Central memory CD8-positive, alpha-beta T cell (primary cell): ENCODE measurements around the gene DGKD.

Experiments
- ATAC-seq: fragments of 150-1000 bp; cut with Tn5 transposase; replicated peaks from 2 replicates; pipeline ENCODE4 v1.10.0; 2022; ENCODE audit warnings: mild to moderate bottlenecking, moderate FRiP score, moderate number of reproducible peaks; ENCODE audit not compliant: poor library complexity, severe bottlenecking; ENCODE audit errors: extremely low read depth
- DNase-seq, 2 donors: peaks; one replicate each; pipeline ENCODE4 v3.0.0; 2021; ENCODE audit warnings: low spot score in 2 of 2
- H3K27ac Mint-ChIP-seq: one replicate; pipeline ENCODE4 v1.8.0; 2022; ENCODE audit warnings: low read depth, mild to moderate bottlenecking, moderate library complexity, mixed read lengths
- H3K27me3 Mint-ChIP-seq: one replicate; pipeline ENCODE4 v1.8.0; 2022; ENCODE audit warnings: mixed read lengths
- H3K36me3 Mint-ChIP-seq: one replicate; pipeline ENCODE4 v1.8.0; 2022; ENCODE audit warnings: mild to moderate bottlenecking, moderate library complexity, mixed read lengths; ENCODE audit not compliant: insufficient read depth
- H3K4me1 Mint-ChIP-seq: one replicate; pipeline ENCODE4 v1.8.0; 2022; ENCODE audit warnings: mixed read lengths
- H3K4me3 Mint-ChIP-seq: one replicate; pipeline ENCODE4 v1.8.0; 2022; ENCODE audit warnings: mild to moderate bottlenecking, moderate library complexity, mixed read lengths
- H3K9me3 Mint-ChIP-seq: one replicate; pipeline ENCODE4 v1.8.0; 2022; ENCODE audit warnings: mixed read lengths

Gene DGKD

GRCh38 chr2:233435436-233436190 is 81.3 kb downstream of the DGKD start:
- Mint-ChIP-seq H3K4me3 (no peak overlapping the region), H3K36me3 (peaks cover 20% of the 10 kb centered on the region), H3K9me3 (no peaks in the 10 kb centered on the region), H3K4me1 (no peaks in the 10 kb centered on the region), H3K27ac (no peak overlapping the region), H3K27me3 (no peaks in the 10 kb centered on the region)
- no peak for ATAC-seq
- no peak for DNase-seq

- no peak for ATAC-seq
- Mint-ChIP-seq H3K27me3 (no peaks in the 10 kb centered on the region), H3K4me3 (no peak overlapping the region), H3K36me3 (peaks cover 23% of the 10 kb centered on the region), H3K27ac (no peak overlapping the region), H3K4me1 (peaks cover 5% of the 10 kb centered on the region), H3K9me3 (no peaks in the 10 kb centered on the region)
- DNase-seq: no peak
Measured at GRCh38 chr2:233436191-233436581, 81.9 kb downstream of the DGKD start.

GRCh38 chr2:233436691-233437438 is 82.6 kb downstream of the DGKD start:
- ATAC-seq (no peak), DNase-seq (no peak)
- H3K4me1 Mint-ChIP-seq: peaks cover 6% of the 10 kb centered on the region
- no peak overlapping the region for H3K4me3 Mint-ChIP-seq
- H3K27ac Mint-ChIP-seq: no peak overlapping the region
- H3K9me3 Mint-ChIP-seq: no peaks in the 10 kb centered on the region
- H3K27me3 Mint-ChIP-seq: no peaks in the 10 kb centered on the region
- peaks cover 25% of the 10 kb centered on the region for H3K36me3 Mint-ChIP-seq

- DNase-seq (no peak), ATAC-seq (no peak)
- Mint-ChIP-seq H3K27ac (no peak overlapping the region), H3K4me1 (peaks cover 6% of the 10 kb centered on the region), H3K27me3 (no peaks in the 10 kb centered on the region), H3K9me3 (no peaks in the 10 kb centered on the region), H3K4me3 (no peak overlapping the region), H3K36me3 (peaks cover 26% of the 10 kb centered on the region)
Measured at GRCh38 chr2:233437439-233437955, 83.2 kb downstream of the DGKD start.

- Mint-ChIP-seq H3K36me3 (peaks cover 28% of the 10 kb centered on the region), H3K4me3 (no peak overlapping the region), H3K9me3 (no peaks in the 10 kb centered on the region), H3K27ac (no peak overlapping the region), H3K27me3 (no peaks in the 10 kb centered on the region), H3K4me1 (peaks cover 13% of the 10 kb centered on the region)
- no peak for DNase-seq
- ATAC-seq: no peak
Measured at GRCh38 chr2:233438573-233439147, 84.4 kb downstream of the DGKD start.

GRCh38 chr2:233439191-233439590 is 84.9 kb downstream of the DGKD start:
- ATAC-seq (no peak), DNase-seq (no peak)
- peaks cover 19% of the 10 kb centered on the region for H3K4me1 Mint-ChIP-seq
- H3K4me3 Mint-ChIP-seq: no peak overlapping the region
- H3K27ac Mint-ChIP-seq: no peak overlapping the region
- H3K36me3 Mint-ChIP-seq: peaks cover 32% of the 10 kb centered on the region
- H3K9me3 Mint-ChIP-seq: no peaks in the 10 kb centered on the region
- H3K27me3 Mint-ChIP-seq: no peaks in the 10 kb centered on the region

- Mint-ChIP-seq H3K27ac (no peak overlapping the region), H3K4me1 (peaks cover 29% of the 10 kb centered on the region), H3K4me3 (no peak overlapping the region), H3K36me3 (peaks cover 31% of the 10 kb centered on the region), H3K27me3 (no peaks in the 10 kb centered on the region), H3K9me3 (no peaks in the 10 kb centered on the region)
- ATAC-seq (no peak), DNase-seq (no peak)
Measured at GRCh38 chr2:233440314-233440713, 86.0 kb downstream of the DGKD start.

GRCh38 chr2:233440714-233441113 is 86.4 kb downstream of the DGKD start:
- DNase-seq: no peak
- H3K36me3 Mint-ChIP-seq: peaks cover 33% of the 10 kb centered on the region
- no peaks in the 10 kb centered on the region for H3K9me3 Mint-ChIP-seq
- peak overlapping the region; percentile 68 for H3K27ac Mint-ChIP-seq
- no peaks in the 10 kb centered on the region for H3K27me3 Mint-ChIP-seq
- peaks cover 29% of the 10 kb centered on the region for H3K4me1 Mint-ChIP-seq
- no peak for ATAC-seq
- no peak overlapping the region for H3K4me3 Mint-ChIP-seq

- H3K9me3 Mint-ChIP-seq: no peaks in the 10 kb centered on the region
- no peak for DNase-seq
- no peaks in the 10 kb centered on the region for H3K27me3 Mint-ChIP-seq
- ATAC-seq: no peak
- peak overlapping the region; percentile 68 for H3K27ac Mint-ChIP-seq
- H3K4me1 Mint-ChIP-seq: peaks cover 29% of the 10 kb centered on the region
- no peak overlapping the region for H3K4me3 Mint-ChIP-seq
- peaks cover 38% of the 10 kb centered on the region for H3K36me3 Mint-ChIP-seq
Measured at GRCh38 chr2:233441161-233442027, 87.1 kb downstream of the DGKD start.

- peaks cover 36% of the 10 kb centered on the region for H3K36me3 Mint-ChIP-seq
- H3K4me3 Mint-ChIP-seq: no peak overlapping the region
- no peak for ATAC-seq
- peaks cover 29% of the 10 kb centered on the region for H3K4me1 Mint-ChIP-seq
- no peaks in the 10 kb centered on the region for H3K27me3 Mint-ChIP-seq
- H3K9me3 Mint-ChIP-seq: no peaks in the 10 kb centered on the region
- DNase-seq: no peak
- H3K27ac Mint-ChIP-seq: no peak overlapping the region
Measured at GRCh38 chr2:233442028-233442310, 87.7 kb downstream of the DGKD start.

- ATAC-seq: peak; percentile 77
- Mint-ChIP-seq H3K4me3 (no peak overlapping the region), H3K9me3 (no peaks in the 10 kb centered on the region), H3K27me3 (no peaks in the 10 kb centered on the region), H3K36me3 (peaks cover 45% of the 10 kb centered on the region), H3K27ac (peak overlapping the region; percentile 44), H3K4me1 (peaks cover 33% of the 10 kb centered on the region)
- peak; percentile 71 to 74 for DNase-seq
Measured at GRCh38 chr2:233443511-233444183, 89.4 kb downstream of the DGKD start.

GRCh38 chr2:233444501-233444900 is 90.2 kb downstream of the DGKD start:
- peaks cover 44% of the 10 kb centered on the region for H3K36me3 Mint-ChIP-seq
- no peak overlapping the region for H3K4me3 Mint-ChIP-seq
- ATAC-seq (no peak), DNase-seq (no peak)
- H3K27ac Mint-ChIP-seq: peak overlapping the region; percentile 44
- no peaks in the 10 kb centered on the region for H3K9me3 Mint-ChIP-seq
- peaks cover 33% of the 10 kb centered on the region for H3K4me1 Mint-ChIP-seq
- H3K27me3 Mint-ChIP-seq: no peaks in the 10 kb centered on the region
